GM12873 (cell line): ENCODE measurements around the gene C1QTNF5.
A peak's percentile ranks its signal among the peaks of the same experiment; 100 is the strongest.

Experiments
- CTCF ChIP-seq: IDR thresholded peaks from 2 replicates; pipeline ENCODE4 v1.5.1; 2012; ENCODE audit warnings: low read depth, mild to moderate bottlenecking, moderate library complexity, low read length, control low read depth; ENCODE audit not compliant: insufficient read depth; ENCODE audit errors: missing control alignments

Gene C1QTNF5

GRCh38 chr11:119315131-119316015 is 25.3 kb downstream of the C1QTNF5 start:
- TF ChIP-seq CTCF = peak; percentile 17

DNA sequence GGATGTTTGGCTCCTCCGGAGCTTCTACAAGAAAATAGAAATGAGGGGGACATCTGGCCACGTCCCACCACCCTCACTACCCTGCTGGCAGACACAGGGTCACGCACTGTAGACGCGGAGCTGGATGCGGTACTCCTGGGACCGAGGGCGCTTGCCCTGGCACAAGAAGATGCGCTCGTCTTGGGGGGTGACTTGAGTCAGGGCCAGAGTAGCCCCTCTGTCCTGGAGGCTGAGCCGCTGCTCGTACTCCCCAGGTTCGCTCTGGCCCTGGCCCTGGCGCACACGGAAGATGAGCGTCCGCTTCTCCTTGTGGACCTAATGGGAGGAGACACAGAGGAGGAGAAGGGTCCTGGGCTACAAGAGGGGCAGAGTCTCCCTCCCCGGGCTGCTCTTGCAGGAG is 26.0 kb downstream of the C1QTNF5 start:
- TF ChIP-seq CTCF = no peak

DNA sequence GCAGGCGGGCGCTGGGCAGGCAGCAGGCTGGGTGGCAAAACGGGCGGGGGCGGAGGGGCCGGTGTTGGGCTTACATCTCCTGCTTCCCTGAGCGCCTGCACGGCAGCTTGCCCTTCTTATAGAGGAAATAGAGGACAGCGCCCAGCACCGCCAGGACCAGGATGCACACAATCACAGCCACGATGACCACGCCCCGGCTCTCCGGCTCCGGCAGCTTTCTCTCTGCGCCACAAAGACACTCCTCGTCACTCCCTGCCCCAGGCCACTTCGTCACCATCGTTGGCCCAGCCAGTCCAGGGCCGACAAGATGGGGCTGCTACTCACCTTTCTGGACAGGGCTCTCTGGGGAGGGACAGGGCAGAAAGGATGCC is 30.0 kb downstream of the C1QTNF5 start:
- TF ChIP-seq CTCF = no peak

DNA sequence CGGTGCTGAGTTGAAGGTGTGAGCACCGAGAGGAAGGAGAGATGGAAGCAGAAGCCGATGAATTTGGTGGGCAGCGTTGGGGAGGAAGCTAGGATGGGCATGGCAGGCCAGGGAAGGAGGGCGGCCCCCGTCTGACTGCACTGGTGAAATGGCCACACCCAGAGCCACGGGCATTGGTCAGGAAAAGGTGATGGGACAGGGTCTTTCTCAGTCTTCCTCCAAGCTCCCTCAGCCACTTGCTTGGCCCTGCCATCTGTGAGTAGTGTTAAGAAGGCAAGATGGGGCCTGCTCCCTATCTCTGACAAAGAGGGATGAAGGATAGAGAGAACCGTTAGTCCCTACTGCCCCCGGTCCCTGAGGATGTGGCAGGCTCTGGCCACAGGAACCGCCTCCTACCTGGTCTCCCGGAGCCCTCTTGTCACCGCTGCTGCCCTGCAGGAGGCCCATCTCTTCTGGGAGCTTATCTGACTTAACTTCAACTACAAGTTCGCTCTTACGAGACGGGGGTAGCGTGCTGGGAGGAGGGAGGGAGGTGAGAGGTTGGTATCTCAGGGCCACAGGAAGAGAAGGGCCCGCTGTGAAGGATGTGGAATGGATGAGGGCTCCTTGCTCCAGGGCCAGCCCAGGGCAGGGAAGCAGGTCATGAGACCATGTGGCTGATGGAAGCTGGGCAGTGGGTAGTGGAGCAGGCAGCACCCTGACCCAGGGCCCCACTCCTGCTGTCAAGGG is 30.6 kb downstream of the C1QTNF5 start:
- TF ChIP-seq CTCF = no peak

DNA sequence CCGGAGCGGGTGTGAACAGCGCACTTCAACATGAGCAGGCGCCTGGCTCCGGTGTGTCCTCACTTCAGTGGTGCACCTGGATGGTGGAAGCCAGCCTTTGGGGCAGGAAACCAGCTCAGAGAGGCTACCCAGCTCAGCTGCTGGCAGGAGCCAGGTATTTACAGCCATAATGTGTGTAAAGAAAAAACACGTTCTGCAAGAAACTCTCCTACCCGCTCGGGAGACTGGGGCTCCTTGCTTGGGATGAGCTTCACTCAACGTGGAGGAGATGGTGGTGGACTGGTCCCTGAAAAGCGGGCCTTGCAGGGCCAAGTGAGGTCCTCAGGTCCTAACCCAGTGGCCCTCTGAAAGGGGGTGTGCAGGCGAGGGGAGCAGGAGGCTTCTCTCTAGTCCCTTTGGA is 31.3 kb downstream of the C1QTNF5 start:
- no peak for TF ChIP-seq CTCF

GRCh38 chr11:119307974-119308373 is 32.7 kb downstream of the C1QTNF5 start:
- TF ChIP-seq CTCF = no peak

DNA sequence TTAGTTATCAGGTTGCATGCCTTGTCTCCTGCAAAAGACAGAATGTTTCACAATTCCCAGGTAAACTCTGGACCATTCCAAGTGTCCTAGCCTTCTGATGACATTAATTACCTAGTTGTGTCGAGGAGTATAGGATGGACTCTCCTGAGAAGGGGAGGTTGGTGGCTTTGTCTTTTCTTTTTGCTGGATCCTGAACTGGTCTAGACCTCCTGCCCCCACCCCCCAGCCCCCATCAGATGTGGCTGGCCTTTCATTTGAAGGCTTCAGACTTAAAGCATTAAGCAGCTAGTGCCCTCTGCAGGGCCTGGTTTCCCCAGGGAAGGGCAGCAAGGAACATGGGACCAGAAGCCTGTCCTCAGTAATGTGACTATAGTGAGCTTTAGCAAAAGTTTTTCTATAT is 33.5 kb downstream of the C1QTNF5 start:
- no peak for TF ChIP-seq CTCF
